ENCODE measurements around the gene TDRD1.

Gene TDRD1

GRCh38 chr10:114239117-114239993, 60.2 kb downstream of the TDRD1 start, which contains the start of gene VWA2:
Gene VWA2, plus strand, starts transcription at chr10:114239254. Its CDS starts 9,460 bp downstream, at chr10:114248714.
- no peak for DNase-seq

- no peak for DNase-seq
These were observed 60.8 kb downstream of the TDRD1 start for GRCh38 chr10:114239994-114240345.

- no peak for DNase-seq
These were observed 63.1 kb downstream of the TDRD1 start for GRCh38 chr10:114242235-114242634.

- no peak for DNase-seq
These were observed 64.5 kb downstream of the TDRD1 start for GRCh38 chr10:114243661-114244060.

- no peak for DNase-seq
These were observed 65.0 kb downstream of the TDRD1 start for GRCh38 chr10:114244126-114244525.

GRCh38 chr10:114245121-114245791, 66.1 kb downstream of the TDRD1 start:
- DNase-seq: no peak

GRCh38 chr10:114246679-114247305, 67.6 kb downstream of the TDRD1 start:
- no peak for DNase-seq

GRCh38 chr10:114250236-114250635, 71.1 kb downstream of the TDRD1 start:
- DNase-seq: no peak

- no peak for DNase-seq
These were observed 71.6 kb downstream of the TDRD1 start for GRCh38 chr10:114250716-114251115.

GRCh38 chr10:114252092-114252491, 72.9 kb downstream of the TDRD1 start:
- DNase-seq: no peak

GRCh38 chr10:114252883-114253282, 73.7 kb downstream of the TDRD1 start:
- no peak for DNase-seq

GRCh38 chr10:114255227-114255626, 76.1 kb downstream of the TDRD1 start:
- DNase-seq: no peak

- DNase-seq: no peak
These were observed 77.0 kb downstream of the TDRD1 start for GRCh38 chr10:114256008-114256765.

- DNase-seq: no peak
These were observed 77.7 kb downstream of the TDRD1 start for GRCh38 chr10:114256822-114257221.

- DNase-seq: no peak
These were observed 78.3 kb downstream of the TDRD1 start for GRCh38 chr10:114257498-114257897.

GRCh38 chr10:114258274-114258840, 79.2 kb downstream of the TDRD1 start:
- DNase-seq: no peak

- no peak for DNase-seq
These were observed 80.7 kb downstream of the TDRD1 start for GRCh38 chr10:114259824-114260223.

- no peak for DNase-seq
These were observed 81.2 kb downstream of the TDRD1 start for GRCh38 chr10:114260366-114260765.

GRCh38 chr10:114261076-114261475, 81.9 kb downstream of the TDRD1 start:
- no peak for DNase-seq

- DNase-seq: no peak
These were observed 83.3 kb downstream of the TDRD1 start for GRCh38 chr10:114262496-114262895.

GRCh38 chr10:114265392-114266053, 86.4 kb downstream of the TDRD1 start:
- DNase-seq: no peak

GRCh38 chr10:114266521-114266920, 87.4 kb downstream of the TDRD1 start:
- DNase-seq: no peak
